Loucy (cell line): Measurements from ENCODE around the gene KLHL6.

Source experiments
- H2AFZ ChIP-seq: fragments of 200-600 bp; sonication (generic); 2 replicates; pipeline ENCODE4 v1.6.0; 2016; ENCODE audit warnings: antibody characterized with exemption, mild to moderate bottlenecking, low read length, moderate library complexity
- H3F3A ChIP-seq: fragments of 200-600 bp; 2 replicates; pipeline ENCODE4 v1.6.0; 2016; ENCODE audit warnings: antibody characterized with exemption, low read depth, mild to moderate bottlenecking
- H3K27me3 ChIP-seq: fragments of 200-600 bp; sonication (generic); 2 replicates; pipeline ENCODE4 v1.6.1; 2014; ENCODE audit warnings: low read length, mild to moderate bottlenecking; ENCODE audit not compliant: insufficient read depth, poor library complexity, severe bottlenecking
- H3K36me3 ChIP-seq: fragments of 200-600 bp; sonication (generic); 2 replicates; pipeline ENCODE4 v1.6.1; 2016; ENCODE audit warnings: low read length; ENCODE audit not compliant: insufficient read depth
- H3K4me1 ChIP-seq: fragments of 200-600 bp; sonication (generic); 2 replicates; pipeline ENCODE4 v1.5.1; 2014; ENCODE audit warnings: low read length, mild to moderate bottlenecking; ENCODE audit not compliant: insufficient read depth, poor library complexity, severe bottlenecking
- H3K4me2 ChIP-seq: fragments of 200-600 bp; sonication (generic); 2 replicates; pipeline ENCODE4 v1.6.0; 2014; ENCODE audit warnings: antibody characterized with exemption, low read length, low read depth, mild to moderate bottlenecking; ENCODE audit not compliant: poor library complexity, severe bottlenecking
- H3K4me3 ChIP-seq: fragments of 200-600 bp; sonication (generic); 2 replicates; pipeline ENCODE4 v1.5.1; 2014; ENCODE audit warnings: low read length, mild to moderate bottlenecking, mixed read lengths; ENCODE audit not compliant: poor library complexity, severe bottlenecking
- H3K79me2 ChIP-seq: fragments of 200-600 bp; sonication (generic); 2 replicates; pipeline ENCODE4 v1.6.1; 2014; ENCODE audit warnings: low read length; ENCODE audit not compliant: insufficient read depth
- H3K9ac ChIP-seq: fragments of 200-600 bp; sonication (generic); 2 replicates; pipeline ENCODE4 v1.6.0; 2014; ENCODE audit warnings: mild to moderate bottlenecking, low read depth, low read length, moderate library complexity; ENCODE audit not compliant: poor library complexity, severe bottlenecking
- H3K9me2 ChIP-seq: fragments of 200-600 bp; sonication (generic); replicated peaks from 2 replicates; pipeline ENCODE4 v1.6.1; 2016; ENCODE audit warnings: low read depth, low read length, mixed read lengths
- H3K9me3 ChIP-seq: fragments of 200-600 bp; sonication (generic); 2 replicates; pipeline ENCODE4 v1.6.1; 2014; ENCODE audit warnings: mild to moderate bottlenecking, antibody characterized with exemption, low read length, low read depth; ENCODE audit not compliant: insufficient read depth
- H4K20me1 ChIP-seq: fragments of 200-600 bp; sonication (generic); 2 replicates; pipeline ENCODE4 v1.6.0; 2014; ENCODE audit warnings: antibody characterized with exemption, low read length, mild to moderate bottlenecking; ENCODE audit not compliant: insufficient read depth, poor library complexity, severe bottlenecking
- CTCF ChIP-seq: fragments of 200-600 bp; sonication (generic); conservative IDR thresholded peaks from 2 replicates; pipeline ENCODE4 v1.5.1; 2014; ENCODE audit warnings: mild to moderate bottlenecking, antibody characterized with exemption, low read length
- EZH2phosphoT487 ChIP-seq: fragments of 200-600 bp; IDR thresholded peaks from 2 replicates; pipeline ENCODE4 v1.6.1; 2018; ENCODE audit warnings: antibody characterized with exemption, mild to moderate bottlenecking, moderate library complexity, borderline replicate concordance

The KLHL6 gene

GRCh38 chr3:183554377-183554776 is 1.1 kb downstream of the KLHL6 start:
- H3K4me2 ChIP-seq, result peak overlapping the region; percentile 97
- peaks cover 59% of the 10 kb centered on the region for H3K79me2 ChIP-seq
- peak overlapping the region; percentile 92 for H3K9ac ChIP-seq
- 0 out of 2 replicates have a peak, but pooled peaks cover 6% of the 10 kb centered on the region for H3F3A ChIP-seq
- peaks cover 54% of the 10 kb centered on the region for H3K4me1 ChIP-seq
- H3K9me2 ChIP-seq, result no peaks in the 10 kb centered on the region
- no peaks in the 10 kb centered on the region for H3K27me3 ChIP-seq
- H3K4me3 ChIP-seq, result peak overlapping the region; percentile 93
- no peaks in the 10 kb centered on the region for H3K9me3 ChIP-seq
- H3K36me3 ChIP-seq, result no peaks in the 10 kb centered on the region
- H2AFZ ChIP-seq, result no peak overlapping the region
- no peak for TF ChIP-seq EZH2phosphoT487
- no peak for TF ChIP-seq CTCF
- H4K20me1 ChIP-seq, result peaks cover 38% of the 10 kb centered on the region

- peak overlapping the region; percentile 92 for H3K9ac ChIP-seq
- peaks cover 68% of the 10 kb centered on the region for H3K79me2 ChIP-seq
Measured at GRCh38 chr3:183553334-183554026, 2.0 kb downstream of the KLHL6 start.

GRCh38 chr3:183551930-183552329 is 3.6 kb downstream of the KLHL6 start:
- H3K27me3 ChIP-seq, result no peaks in the 10 kb centered on the region
- TF ChIP-seq CTCF, result no peak
- TF ChIP-seq EZH2phosphoT487, result no peak
- 0 out of 2 replicates have a peak, but pooled peaks cover 6% of the 10 kb centered on the region for H3F3A ChIP-seq
- H3K4me3 ChIP-seq, result peak overlapping the region; percentile 93
- H3K9me3 ChIP-seq, result no peaks in the 10 kb centered on the region
- peaks cover 74% of the 10 kb centered on the region for H3K4me1 ChIP-seq
- no peak overlapping the region for H2AFZ ChIP-seq
- peak overlapping the region; percentile 97 for H3K4me2 ChIP-seq
- H3K9me2 ChIP-seq, result no peaks in the 10 kb centered on the region
- H3K9ac ChIP-seq, result peak overlapping the region; percentile 17
- peaks cover 83% of the 10 kb centered on the region for H3K79me2 ChIP-seq
- H4K20me1 ChIP-seq, result peaks cover 58% of the 10 kb centered on the region
- H3K36me3 ChIP-seq, result no peaks in the 10 kb centered on the region

More at GRCh38 chr3:183553334-183554026, 2.0 kb downstream of the KLHL6 start:
- no peaks in the 10 kb centered on the region for H3K9me2 ChIP-seq
- H3K4me3 ChIP-seq, result peak overlapping the region; percentile 93
- no peaks in the 10 kb centered on the region for H3K27me3 ChIP-seq
- TF ChIP-seq CTCF, result no peak
- no peak for TF ChIP-seq EZH2phosphoT487
- H3K9me3 ChIP-seq, result no peaks in the 10 kb centered on the region
- peaks cover 60% of the 10 kb centered on the region for H3K4me1 ChIP-seq
- H3K4me2 ChIP-seq, result peak overlapping the region; percentile 97
- H3F3A ChIP-seq, result 0 out of 2 replicates have a peak, but pooled peaks cover 6% of the 10 kb centered on the region
- H4K20me1 ChIP-seq, result peaks cover 44% of the 10 kb centered on the region
- H2AFZ ChIP-seq, result no peak overlapping the region
- H3K36me3 ChIP-seq, result no peaks in the 10 kb centered on the region
